Chondrocyte (in vitro differentiated cells): ENCODE results near the gene WSCD2. TPM values are rescaled to one million over a fixed set of nuclear protein-coding genes. Genes with fewer than 3 reads are reported as not detected.

Experiments
- DNase-seq: peaks from one replicate; pipeline ENCODE4 v3.0.0; 2021; ENCODE audit warnings: mixed read lengths, low spot score
- H3K27ac Mint-ChIP-seq: one replicate; pipeline ENCODE4 v1.8.0; 2021; ENCODE audit warnings: mild to moderate bottlenecking, moderate library complexity, mixed read lengths; ENCODE audit not compliant: unreplicated experiment
- H3K27me3 Mint-ChIP-seq: 2 replicates; pipeline ENCODE4 v1.8.0; 2021; ENCODE audit warnings: low read depth, mixed read lengths
- H3K36me3 Mint-ChIP-seq: 2 replicates; pipeline ENCODE4 v1.8.0; 2021; ENCODE audit warnings: low read depth, mixed read lengths
- H3K4me1 Mint-ChIP-seq: 2 replicates; pipeline ENCODE4 v1.8.0; 2021; ENCODE audit warnings: low read depth, mild to moderate bottlenecking, mixed read lengths
- H3K4me3 Mint-ChIP-seq: one replicate; pipeline ENCODE4 v1.8.0; 2021; ENCODE audit warnings: mild to moderate bottlenecking, moderate library complexity, mixed read lengths; ENCODE audit not compliant: unreplicated experiment
- H3K9me3 Mint-ChIP-seq: 2 replicates; pipeline ENCODE4 v1.8.0; 2021; ENCODE audit warnings: low read depth, mixed read lengths
- CTCF ChIP-seq: fragments of 200-600 bp; sonication (generic); IDR thresholded peaks from 2 replicates; pipeline ENCODE4 v1.5.0; 2021; ENCODE audit warnings: antibody characterized with exemption, mild to moderate bottlenecking, moderate library complexity
- total RNA-seq: library from RNA; stranded (reverse); gene quantifications from 3 replicates; pipeline ENCODE4 v1.2.1, GENCODE V29; 2021

Gene WSCD2
- total RNA-seq, 1 donor from 2014 or later = 0.32 TPM

- peaks cover 22% of the 10 kb centered on the region for H3K27me3 Mint-ChIP-seq
- no peaks in the 10 kb centered on the region for H3K9me3 Mint-ChIP-seq
- peaks cover 6% of the 10 kb centered on the region for H3K4me1 Mint-ChIP-seq
- no peak overlapping the region for H3K4me3 Mint-ChIP-seq
- no peak for DNase-seq
- no peak overlapping the region for H3K27ac Mint-ChIP-seq
- no peaks in the 10 kb centered on the region for H3K36me3 Mint-ChIP-seq
- TF ChIP-seq CTCF = no peak
Measured at GRCh38 chr12:108115123-108116121, 13.7 kb upstream of the WSCD2 start.

DNA sequence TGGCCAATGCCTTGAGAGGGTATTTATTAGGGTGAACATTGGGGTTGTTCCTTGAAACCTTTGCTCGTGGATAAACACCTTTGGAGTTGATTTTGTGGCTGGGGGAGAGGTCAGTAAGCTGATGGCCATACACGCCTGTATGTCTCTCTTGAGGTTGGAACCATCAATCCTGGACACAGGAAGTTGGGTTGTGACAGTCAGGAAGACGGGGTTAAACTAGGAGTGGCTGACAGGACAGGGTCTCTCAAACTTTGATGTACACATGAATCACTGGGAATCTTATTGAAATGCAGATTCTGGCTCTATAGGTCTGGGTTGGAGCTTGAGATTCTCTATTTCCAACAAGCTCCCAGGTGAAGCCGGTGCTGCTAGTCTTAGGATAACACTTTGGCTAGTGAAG is 12.8 kb upstream of the WSCD2 start:
- no peaks in the 10 kb centered on the region for H3K36me3 Mint-ChIP-seq
- no peak overlapping the region for H3K4me3 Mint-ChIP-seq
- peaks cover 6% of the 10 kb centered on the region for H3K4me1 Mint-ChIP-seq
- no peaks in the 10 kb centered on the region for H3K9me3 Mint-ChIP-seq
- H3K27me3 Mint-ChIP-seq = peaks cover 29% of the 10 kb centered on the region
- DNase-seq = no peak
- no peak for TF ChIP-seq CTCF
- H3K27ac Mint-ChIP-seq = no peak overlapping the region

GRCh38 chr12:108116699-108117098 is 12.4 kb upstream of the WSCD2 start:
- DNase-seq = no peak
- H3K4me3 Mint-ChIP-seq = no peak overlapping the region
- peaks cover 29% of the 10 kb centered on the region for H3K27me3 Mint-ChIP-seq
- no peaks in the 10 kb centered on the region for H3K36me3 Mint-ChIP-seq
- TF ChIP-seq CTCF = no peak
- H3K4me1 Mint-ChIP-seq = peaks cover 6% of the 10 kb centered on the region
- H3K27ac Mint-ChIP-seq = no peak overlapping the region
- no peaks in the 10 kb centered on the region for H3K9me3 Mint-ChIP-seq

DNA sequence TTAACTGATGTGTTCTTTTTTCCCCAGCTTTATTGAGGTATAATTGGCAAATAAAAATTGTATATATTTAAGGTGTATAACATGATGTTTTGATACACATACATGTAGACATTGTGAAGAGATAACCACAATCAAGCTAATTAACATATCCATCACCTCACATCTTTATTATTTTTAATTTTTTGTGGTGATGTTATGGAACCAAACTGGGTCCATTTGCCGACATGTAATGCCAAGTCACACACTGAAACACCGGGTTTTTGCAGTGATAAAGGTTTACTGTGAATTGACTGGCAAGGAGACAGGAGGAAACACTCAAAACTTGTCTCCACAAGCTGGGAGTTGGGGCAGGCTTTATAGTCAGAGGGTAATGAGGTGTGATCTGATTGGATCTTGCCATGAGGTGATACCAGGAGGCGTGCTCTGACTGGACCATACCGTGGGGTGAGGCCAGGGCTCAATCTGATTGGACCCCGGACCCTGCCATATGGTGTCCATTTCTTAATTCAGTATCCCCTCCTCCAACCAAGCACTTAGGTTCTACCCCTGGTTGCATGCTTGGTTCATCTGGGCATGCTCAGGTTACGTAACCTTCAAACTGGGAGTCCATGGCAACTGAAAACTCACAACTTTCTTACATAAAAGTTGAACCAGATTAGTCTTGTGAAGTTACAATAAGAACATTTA is 11.8 kb upstream of the WSCD2 start:
- no peak for TF ChIP-seq CTCF
- no peaks in the 10 kb centered on the region for H3K9me3 Mint-ChIP-seq
- H3K36me3 Mint-ChIP-seq = no peaks in the 10 kb centered on the region
- H3K27ac Mint-ChIP-seq = no peak overlapping the region
- peaks cover 29% of the 10 kb centered on the region for H3K27me3 Mint-ChIP-seq
- peaks cover 6% of the 10 kb centered on the region for H3K4me1 Mint-ChIP-seq
- no peak overlapping the region for H3K4me3 Mint-ChIP-seq
- DNase-seq = no peak

GRCh38 chr12:108117902-108118301 is 11.2 kb upstream of the WSCD2 start:
- H3K36me3 Mint-ChIP-seq = no peaks in the 10 kb centered on the region
- H3K27me3 Mint-ChIP-seq = peaks cover 31% of the 10 kb centered on the region
- DNase-seq = no peak
- peaks cover 6% of the 10 kb centered on the region for H3K4me1 Mint-ChIP-seq
- no peak overlapping the region for H3K27ac Mint-ChIP-seq
- H3K9me3 Mint-ChIP-seq = no peaks in the 10 kb centered on the region
- TF ChIP-seq CTCF = no peak
- H3K4me3 Mint-ChIP-seq = no peak overlapping the region
